Sigmoid colon (tissue), 7 donors: Measurements from ENCODE around the gene OBSL1. TPM values are rescaled to one million over a fixed set of nuclear protein-coding genes. Genes with fewer than 3 reads are reported as not detected.

Source experiments
- DNase-seq: peaks from one replicate; pipeline ENCODE4 v3.0.0-alpha.2; 2019
- H3K27ac ChIP-seq, 4 donors: fragments of 200-600 bp; sonication (generic); one replicate each; pipeline ENCODE4 v1.5.1; 2016 to 2019; ENCODE audit warnings: mild to moderate bottlenecking in 1 of 4
- H3K27me3 ChIP-seq, 3 donors: fragments of 200-600 bp; sonication (generic); one replicate each; pipeline ENCODE4 v1.5.1; 2019; ENCODE audit warnings: mild to moderate bottlenecking in 1 of 3
- H3K36me3 ChIP-seq, 4 donors: fragments of 200-600 bp; sonication (generic); one replicate each; pipeline ENCODE4 v1.5.1; 2016 to 2019
- H3K4me1 ChIP-seq, 4 donors: fragments of 200-600 bp; sonication (generic); one replicate each; pipeline ENCODE4 v1.5.1; 2017 to 2019
- H3K4me3 ChIP-seq, 4 donors: fragments of 200-600 bp; sonication (generic); one replicate each; pipeline ENCODE4 v1.5.1; 2017 to 2019; ENCODE audit warnings: mild to moderate bottlenecking in 2 of 4, moderate library complexity in 1 of 4
- H3K9me3 ChIP-seq, 4 donors: fragments of 200-600 bp in 3 of 4; sonication (generic) in 3 of 4; one replicate each; pipeline versions ENCODE4 v1.5.1 to v1.6.1; 2013 to 2019
- EP300 ChIP-seq, 4 donors: sonication (generic); formaldehyde crosslinking; IDR thresholded peaks; one replicate each; pipeline ENCODE4 v1.6.1; 2017; ENCODE audit warnings: antibody characterized with exemption in 4 of 4
- POLR2A ChIP-seq, 2 donors: fragments of 450-650 bp; IDR thresholded peaks; one replicate each; pipeline ENCODE4 v1.6.1; 2016; ENCODE audit warnings: antibody characterized with exemption in 2 of 2, mild to moderate bottlenecking in 2 of 2, moderate library complexity in 2 of 2
- POLR2AphosphoS5 ChIP-seq, 4 donors: sonication (generic); formaldehyde crosslinking; IDR thresholded peaks; one replicate each; pipeline ENCODE4 v1.6.1; 2017; ENCODE audit warnings: antibody characterized with exemption in 4 of 4
- WGBS, 2 donors: extraction: QIAGEN DNeasy Blood & Tissue Kit; methylation state at CpG; one replicate each; pipeline ENCODE4 v1.1.7; 2013; 5-methylcytosine and 5-hydroxymethylcytosine counted together
- intact Hi-C: fragments of 100-400 bp; cut with DNase I; formaldehyde crosslinking; loops from one replicate; pipeline ENCODE4 v1.15.1; 2023
- polyA plus RNA-seq, 3 donors: library from polyadenylated mRNA; stranded (reverse); fragments of 200-250 nt; gene quantifications; one replicate each; pipeline ENCODE4 v1.2.3, GENCODE V29; 2013
- total RNA-seq, 4 donors: library from RNA; depleted of rRNA; stranded (reverse); fragments of >200 nt; gene quantifications; one replicate each; pipeline ENCODE4 v1.1.0, GENCODE V29; 2016
- TF ChIP-seq, protein P1 (sequence below), 4 experiments: fragments of 450-650 bp in 3 of 4; fragments of 200-600 bp in 1 of 4; IDR thresholded peaks; one replicate each; pipeline ENCODE4 v1.5.1; 2016 to 2019; ENCODE audit warnings: antibody characterized with exemption in 4 of 4, mild to moderate bottlenecking in 3 of 4, moderate library complexity in 2 of 4
- donor health status: healthy with polysubstance abuse.
- donor health status: Bipolar disorder and iron deficiency.
- donor health status: healthy.

The OBSL1 gene
- total and polyA plus RNA-seq, 7 donors = 2.8 to 83.6 (median 34.6) TPM

DNA sequence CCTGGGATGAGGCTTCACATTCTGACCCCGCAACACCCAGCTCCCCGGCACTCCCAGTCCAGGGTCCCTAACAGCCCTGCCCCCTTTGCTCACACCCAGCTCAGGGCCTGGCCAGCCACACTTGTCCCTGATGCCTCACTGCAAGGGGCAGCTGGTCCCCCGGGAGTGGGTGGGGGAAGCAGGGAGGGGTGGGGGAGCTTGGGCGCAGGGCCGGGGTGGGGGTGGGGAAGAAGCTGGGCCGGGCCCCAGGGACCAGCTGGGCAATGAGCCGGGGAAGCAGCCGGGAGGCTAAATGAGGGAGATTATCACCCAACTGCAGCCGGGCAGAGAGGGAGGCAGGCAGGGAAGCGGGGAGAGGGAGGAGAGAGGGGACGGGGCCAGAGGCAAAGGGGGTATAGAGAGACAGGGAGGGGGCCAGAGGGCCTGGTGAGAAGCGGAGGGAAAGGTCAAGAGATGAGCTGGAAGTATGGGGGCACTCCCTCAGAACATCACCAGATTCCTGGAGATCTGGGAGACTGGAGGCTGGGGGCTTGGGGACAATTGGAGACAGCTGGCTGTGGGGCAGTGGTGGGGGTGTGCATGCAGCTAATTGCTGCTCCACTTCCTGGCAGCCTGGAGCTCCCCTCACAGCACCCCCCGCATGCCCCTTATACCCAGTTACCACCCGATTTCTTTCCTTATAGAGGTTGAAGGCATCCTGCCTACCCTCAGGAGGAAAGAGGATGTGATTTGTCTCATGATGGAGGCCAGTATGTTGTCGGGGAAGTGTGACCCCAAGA is 59.6 kb downstream of the OBSL1 start:
- Histone ChIP-seq H3K36me3 (peaks cover 0 to 8% (median under 1%) of the 10 kb centered on the region in 4 donors), H3K27ac (no peak overlapping the region), H3K4me1 (peaks cover 0 to 29% (median 22%) of the 10 kb centered on the region in 4 donors), H3K4me3 (no peak overlapping the region), H3K9me3 (no peaks in the 10 kb centered on the region), H3K27me3 (peaks cover 6 to 56% (median 9%) of the 10 kb centered on the region in 3 donors)
- no peak for DNase-seq
- WGBS, 2 donors = 27 to 37% methylated on average over 15 of the region's 15 CpGs
- TF ChIP-seq POLR2AphosphoS5 (IDR thresholded peaks at IDR 0.05) (no peak), EP300 (IDR thresholded peaks at IDR 0.05) (no peak), POLR2A (IDR thresholded peaks at IDR 0.05) (no peak)
- TF ChIP-seq, protein P1, sequence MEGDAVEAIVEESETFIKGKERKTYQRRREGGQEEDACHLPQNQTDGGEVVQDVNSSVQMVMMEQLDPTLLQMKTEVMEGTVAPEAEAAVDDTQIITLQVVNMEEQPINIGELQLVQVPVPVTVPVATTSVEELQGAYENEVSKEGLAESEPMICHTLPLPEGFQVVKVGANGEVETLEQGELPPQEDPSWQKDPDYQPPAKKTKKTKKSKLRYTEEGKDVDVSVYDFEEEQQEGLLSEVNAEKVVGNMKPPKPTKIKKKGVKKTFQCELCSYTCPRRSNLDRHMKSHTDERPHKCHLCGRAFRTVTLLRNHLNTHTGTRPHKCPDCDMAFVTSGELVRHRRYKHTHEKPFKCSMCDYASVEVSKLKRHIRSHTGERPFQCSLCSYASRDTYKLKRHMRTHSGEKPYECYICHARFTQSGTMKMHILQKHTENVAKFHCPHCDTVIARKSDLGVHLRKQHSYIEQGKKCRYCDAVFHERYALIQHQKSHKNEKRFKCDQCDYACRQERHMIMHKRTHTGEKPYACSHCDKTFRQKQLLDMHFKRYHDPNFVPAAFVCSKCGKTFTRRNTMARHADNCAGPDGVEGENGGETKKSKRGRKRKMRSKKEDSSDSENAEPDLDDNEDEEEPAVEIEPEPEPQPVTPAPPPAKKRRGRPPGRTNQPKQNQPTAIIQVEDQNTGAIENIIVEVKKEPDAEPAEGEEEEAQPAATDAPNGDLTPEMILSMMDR (IDR thresholded peaks at IDR 0.05) = no peak
- intact Hi-C loops = no loop called here

DNA sequence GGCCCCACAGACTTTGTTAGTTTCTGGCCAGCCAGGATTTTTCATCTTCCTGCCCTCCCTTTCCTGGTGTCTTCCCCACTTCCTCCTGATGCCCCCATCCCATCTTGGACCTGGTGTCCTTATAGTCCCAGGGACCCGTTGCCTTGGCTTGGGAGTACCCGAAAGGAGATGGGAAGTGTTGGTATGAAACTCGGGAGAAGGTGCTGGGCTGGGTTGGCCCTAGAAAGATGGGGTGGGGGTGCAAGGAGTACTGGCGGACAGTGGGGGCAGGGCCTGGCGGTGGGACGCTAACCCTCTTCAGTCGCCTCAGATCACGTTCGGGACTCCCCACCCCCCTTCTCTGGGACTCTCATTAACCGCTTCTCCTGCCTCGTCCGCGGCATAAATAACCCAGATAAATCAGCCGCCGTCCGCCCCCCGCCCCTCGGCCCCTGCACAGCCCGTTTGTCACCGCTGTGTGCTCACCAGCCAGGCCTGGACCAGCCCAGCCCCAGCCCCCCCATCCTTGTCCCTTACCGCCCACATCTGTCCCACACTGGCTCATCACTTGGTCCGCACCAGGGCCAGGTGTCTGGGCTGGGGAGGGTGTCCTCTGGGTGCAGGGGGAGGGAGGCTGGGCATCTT is 60.7 kb downstream of the OBSL1 start:
- Histone ChIP-seq H3K36me3 (peaks cover 8 to 19% (median 9%) of the 10 kb centered on the region in 4 donors), H3K4me3 (no peak overlapping the region), H3K27me3 (peaks cover 6 to 56% (median 9%) of the 10 kb centered on the region in 3 donors), H3K27ac (no peak overlapping the region), H3K4me1 (peaks cover 0 to 29% (median 22%) of the 10 kb centered on the region in 4 donors), H3K9me3 (no peaks in the 10 kb centered on the region)
- 23 to 27% methylated on average over 22 of the region's 22 CpGs for WGBS, 2 donors
- TF ChIP-seq POLR2A (IDR thresholded peaks at IDR 0.05) (no peak), POLR2AphosphoS5 (IDR thresholded peaks at IDR 0.05) (no peak), EP300 (IDR thresholded peaks at IDR 0.05) (no peak)
- TF ChIP-seq, protein P1 (IDR thresholded peaks at IDR 0.05) = no peak
- intact Hi-C loops = no loop called here
- DNase-seq = no peak

DNA sequence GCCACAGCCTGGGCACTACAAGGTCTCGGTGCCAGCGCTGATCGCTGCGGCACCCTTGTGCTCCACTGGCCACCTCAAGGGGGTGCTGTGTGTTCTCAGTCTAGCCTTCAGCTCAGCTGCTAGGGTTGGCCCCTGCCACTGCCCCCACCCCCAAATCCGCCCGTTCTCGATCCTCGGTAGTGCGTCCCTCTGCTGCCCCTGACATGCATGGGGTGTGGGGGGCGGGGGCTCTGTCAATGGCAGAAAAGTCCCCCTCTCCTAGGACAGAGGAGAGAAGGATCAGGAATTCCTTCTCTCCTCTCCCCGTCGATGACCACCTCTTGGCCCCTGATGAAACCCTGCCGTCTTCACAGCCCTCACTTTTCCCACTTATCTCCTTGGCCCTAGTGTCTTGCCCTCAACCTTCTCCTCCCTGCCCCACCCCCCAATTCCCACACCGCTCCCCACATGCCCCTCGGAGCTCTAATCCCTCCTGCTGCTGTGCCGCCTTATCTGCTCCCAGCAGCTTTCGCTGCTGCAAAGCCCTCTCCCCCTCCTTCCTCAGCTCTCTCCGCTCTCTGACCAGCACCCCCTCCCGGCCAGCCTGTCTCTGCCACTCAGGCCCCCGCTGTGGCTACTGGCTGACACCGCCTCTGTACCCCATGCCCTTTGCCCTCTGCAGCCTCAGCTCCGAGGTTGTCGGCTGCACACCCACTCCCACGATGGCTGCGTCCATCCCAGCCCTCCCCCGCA is 61.4 kb downstream of the OBSL1 start:
- Histone ChIP-seq H3K4me3 (peak overlapping the region in 3 of 4 donors; percentile 8 to 46 (median 24)), H3K27me3 (peaks cover 6 to 55% (median 9%) of the 10 kb centered on the region in 3 donors), H3K4me1 (peaks cover 0 to 29% (median 22%) of the 10 kb centered on the region in 4 donors), H3K36me3 (peaks cover 8 to 26% (median 13%) of the 10 kb centered on the region in 4 donors), H3K9me3 (no peaks in the 10 kb centered on the region), H3K27ac (peak overlapping the region in 1 of 4 donors; percentile 45)
- intact Hi-C loops = no loop called here
- 2% methylated on average over 26 of the region's 26 CpGs for WGBS, 2 donors
- peak; percentile 81 for DNase-seq
- TF ChIP-seq POLR2A (IDR thresholded peaks at IDR 0.05) = no peak
- TF ChIP-seq, protein P1 (IDR thresholded peaks at IDR 0.05) = peak in 3 of 4 experiments; percentile 51 to 71 (median 69)

DNA sequence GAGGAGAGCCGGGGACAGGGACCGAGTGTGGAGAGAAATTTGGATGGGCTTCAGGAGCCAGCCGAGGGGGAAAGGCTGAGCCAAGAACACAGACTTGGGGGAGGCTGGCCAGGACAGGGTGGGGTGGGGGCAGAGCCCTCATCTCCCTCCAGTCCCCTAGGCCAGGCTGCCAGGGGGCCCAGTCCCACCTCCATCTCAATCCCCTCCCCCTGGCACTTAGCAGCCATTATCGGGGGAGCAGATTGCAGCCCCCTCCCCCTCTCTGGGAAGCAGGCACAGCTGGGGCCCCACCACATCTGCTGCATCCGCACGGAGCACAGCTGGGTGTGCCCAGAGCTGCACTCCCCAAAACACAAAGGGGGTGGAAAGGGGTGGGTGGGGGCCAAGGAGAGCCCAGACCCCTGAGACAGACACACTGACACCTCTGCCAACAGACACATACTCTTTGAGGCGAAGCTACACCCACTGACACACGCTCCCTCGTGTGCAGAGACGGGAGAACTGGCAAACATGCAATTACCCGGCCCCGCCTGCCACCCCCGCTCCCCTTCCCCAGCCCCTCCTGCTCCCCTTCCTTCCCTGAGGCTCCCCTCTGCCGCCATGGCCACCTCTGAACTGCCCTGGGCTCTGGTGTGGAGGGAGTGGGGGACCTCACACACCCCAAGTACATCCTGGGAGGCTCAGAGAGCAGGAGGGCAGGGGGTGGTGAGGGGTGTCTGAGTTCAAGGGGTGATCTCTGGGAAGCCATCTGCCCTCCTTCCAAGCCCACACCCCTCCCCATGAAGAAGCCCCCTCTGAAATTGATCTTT is 62.2 kb downstream of the OBSL1 start:
- Histone ChIP-seq H3K27me3 (peaks cover 6 to 47% (median 9%) of the 10 kb centered on the region in 3 donors), H3K4me3 (peak overlapping the region in 2 of 4 donors; percentile 24 to 46), H3K36me3 (peaks cover 8 to 34% (median 18%) of the 10 kb centered on the region in 4 donors), H3K9me3 (no peaks in the 10 kb centered on the region), H3K4me1 (peaks cover 0 to 27% (median 20%) of the 10 kb centered on the region in 4 donors), H3K27ac (no peak overlapping the region)
- 12 to 13% methylated on average over 14 of the region's 14 CpGs for WGBS, 2 donors
- TF ChIP-seq POLR2AphosphoS5 (IDR thresholded peaks at IDR 0.05) = no peak
- TF ChIP-seq, protein P1 (IDR thresholded peaks at IDR 0.05) = no peak
- no peak for TF ChIP-seq POLR2A (IDR thresholded peaks at IDR 0.05)
- no peak for TF ChIP-seq EP300 (IDR thresholded peaks at IDR 0.05)
- intact Hi-C loops = no loop called here
- DNase-seq = no peak
